Right lobe of liver (tissue), 6 donors: ENCODE measurements around the gene RASAL1. TPM values are rescaled to one million over a fixed set of nuclear protein-coding genes. Genes with fewer than 3 reads are reported as not detected.

Source experiments
- ATAC-seq, 4 donors: fragments of 200-7000 bp; cut with Tn5 transposase; one replicate each; pipeline ENCODE4 v1.9.1; 2020; ENCODE audit warnings: mild to moderate bottlenecking in 4 of 4, moderate library complexity in 4 of 4
- DNase-seq, 3 donors: peaks; one replicate each; pipeline ENCODE4 v3.0.0-alpha.2; 2020
- H3K27ac ChIP-seq, 3 donors: fragments of 200-600 bp; one replicate each; pipeline ENCODE4 v1.8.0; 2022
- H3K27me3 ChIP-seq, 2 donors: fragments of 200-600 bp; one replicate each; pipeline ENCODE4 v1.8.0; 2022
- H3K36me3 ChIP-seq, 4 donors: fragments of 200-600 bp; sonication (generic) in 1 of 4; one replicate each; pipeline versions ENCODE4 v1.5.1 to v1.8.0; 2017 to 2022; ENCODE audit warnings: control low read depth in 1 of 4
- H3K4me1 ChIP-seq, 4 donors: fragments of 200-600 bp; sonication (generic) in 1 of 4; one replicate each; pipeline versions ENCODE4 v1.5.1 to v1.8.0; 2017 to 2022; ENCODE audit warnings: control low read depth in 1 of 4
- H3K4me3 ChIP-seq, 3 donors: fragments of 200-600 bp; one replicate each; pipeline ENCODE4 v1.8.0; 2022
- H3K9me3 ChIP-seq, 4 donors: fragments of 200-600 bp; sonication (generic) in 1 of 4; one replicate each; pipeline versions ENCODE4 v1.5.1 to v1.8.0; 2017 to 2022; ENCODE audit warnings: control low read depth in 1 of 4
- CTCF ChIP-seq, 4 donors: fragments of 200-600 bp in 3 of 4; fragments of 450-650 bp in 1 of 4; IDR thresholded peaks; one replicate each; pipeline versions ENCODE4 v1.5.1 to v1.8.0; 2016 to 2022; ENCODE audit warnings: antibody characterized with exemption in 4 of 4, mild to moderate bottlenecking in 2 of 4
- POLR2A ChIP-seq: fragments of 450-650 bp; IDR thresholded peaks from one replicate; pipeline ENCODE4 v1.6.1; 2017; ENCODE audit warnings: antibody characterized with exemption, mild to moderate bottlenecking
- WGBS: methylation state at CpG from one replicate; pipeline ENCODE4 v1.1.6; 2018; ENCODE audit warnings: low coverage, low lambda C conversion rate; ENCODE audit not compliant: insufficient coverage; ENCODE audit errors: missing lambda C conversion rate; 5-methylcytosine and 5-hydroxymethylcytosine counted together
- intact Hi-C, 2 donors: fragments of 100-400 bp; cut with DNase I; formaldehyde crosslinking; loops; one replicate each; pipeline versions ENCODE4 v1.11.2 to v1.14.1; 2022
- total RNA-seq, 6 experiments: library from RNA; depleted of rRNA in 2 of 6; stranded (reverse); fragments of >200 nt in 2 of 6; fragmentation: NEBNext Ultra II Directional in 3 of 6; extraction: Animal tissue kit (Norgen Biotek cat#: 25700) in 3 of 6; gene quantifications; one replicate each; pipeline versions ENCODE4 v1.1.0 to v1.2.4, GENCODE V29; 2016 to 2023
- donor health status: DM: no; HTN: yes; CAD: no.
- donor health status: DM: no; HTN: no; CAD: no.
- donor health status: DM: no; HTN: no; CAD: no.
- donor health status: DM: no; HTN: yes; CAD: no.
- donor health status: DM: no; HTN: yes; CAD: no.

Gene RASAL1
- total RNA-seq, 6 experiments from 2014 or later: 0.10 to 0.24 (median 0.15) TPM; not detected in 2

- Histone ChIP-seq H3K4me1 (peaks cover 0 to 27% (median 8%) of the 10 kb centered on the region in 4 donors), H3K9me3 (no peaks in the 10 kb centered on the region), H3K36me3 (peaks cover 0 to 27% (median 16%) of the 10 kb centered on the region in 4 donors), H3K4me3 (no peak overlapping the region), H3K27ac (no peak overlapping the region), H3K27me3 (no peaks in the 10 kb centered on the region)
- 85% methylated on average over 10 of the region's 11 CpGs for WGBS
- ATAC-seq (no peak), DNase-seq (no peak)
- TF ChIP-seq POLR2A (no peak), CTCF (IDR thresholded peaks at IDR 0.05) (no peak)
- intact Hi-C loops: no loop called here
These were observed 47.5 kb upstream of the RASAL1 start for GRCh38 chr12:113183030-113183589.

GRCh38 chr12:113181975-113182374 lies 46.4 kb upstream of the RASAL1 start:
- no peak overlapping the region for H3K4me3 ChIP-seq
- H3K27me3 ChIP-seq: no peaks in the 10 kb centered on the region
- TF ChIP-seq POLR2A (no peak), CTCF (IDR thresholded peaks at IDR 0.05) (no peak)
- H3K36me3 ChIP-seq: peaks cover 0 to 33% (median 24%) of the 10 kb centered on the region in 4 donors
- peaks cover 0 to 19% (median 6%) of the 10 kb centered on the region in 4 donors for H3K4me1 ChIP-seq
- ATAC-seq (no peak), DNase-seq (no peak)
- no peaks in the 10 kb centered on the region for H3K9me3 ChIP-seq
- no peak overlapping the region for H3K27ac ChIP-seq
- intact Hi-C loops: no loop called here
- 78% methylated on average over 3 of the region's 3 CpGs for WGBS

GRCh38 chr12:113180333-113180732 lies 44.8 kb upstream of the RASAL1 start:
- peaks cover 0 to 40% (median 29%) of the 10 kb centered on the region in 4 donors for H3K36me3 ChIP-seq

GRCh38 chr12:113179023-113179422 lies 43.5 kb upstream of the RASAL1 start:
- no peak for DNase-seq

More at GRCh38 chr12:113180333-113180732, 44.8 kb upstream of the RASAL1 start:
- Histone ChIP-seq H3K27me3 (no peaks in the 10 kb centered on the region), H3K27ac (no peak overlapping the region), H3K9me3 (no peaks in the 10 kb centered on the region), H3K4me3 (no peak overlapping the region), H3K4me1 (peaks cover 0 to 11% (median 3%) of the 10 kb centered on the region in 4 donors)
- WGBS: 88% methylated on average over 1 of the region's 4 CpGs
- DNase-seq (no peak), ATAC-seq (no peak)
- no peak for TF ChIP-seq CTCF (IDR thresholded peaks at IDR 0.05)
- no peak for TF ChIP-seq POLR2A
- intact Hi-C loops: no loop called here

More at GRCh38 chr12:113179023-113179422, 43.5 kb upstream of the RASAL1 start:
- H3K36me3 ChIP-seq: peaks cover 0 to 49% (median 34%) of the 10 kb centered on the region in 4 donors
- H3K4me3 ChIP-seq: no peak overlapping the region
- peaks cover 0 to 6% (median 1%) of the 10 kb centered on the region in 4 donors for H3K4me1 ChIP-seq
- WGBS: 73% methylated on average over 2 of the region's 14 CpGs
- ATAC-seq: no peak
- no peaks in the 10 kb centered on the region for H3K27me3 ChIP-seq
- H3K9me3 ChIP-seq: no peaks in the 10 kb centered on the region
- no peak overlapping the region for H3K27ac ChIP-seq
- intact Hi-C loops: loop anchor here in 1 of 2 donors (10.0 kb wide), 1 partner anchor 134 kb away; no protein-coding TSS in a partner anchor
- TF ChIP-seq CTCF (IDR thresholded peaks at IDR 0.05): no peak
- TF ChIP-seq POLR2A: no peak
